RPMI7951 (cell line): ENCODE measurements around the gene LAMTOR1. TPM values are rescaled to one million over a fixed set of nuclear protein-coding genes. Genes with fewer than 3 reads are reported as not detected.

Experiments used
- total RNA-seq: library from RNA; depleted of rRNA; stranded (reverse); fragments of >200 nt; shearing (Covaris generic); gene quantifications from 2 replicates; pipeline ENCODE4 v1.2.3, GENCODE V29; 2014; rRNA removed

Gene LAMTOR1
- total RNA-seq, 1 experiment from 2014 or later, result 97.3 TPM

Other genes with a start within 250 kb of the LAMTOR1 start
- gene DEFB131B, start 224.8 kb downstream of the LAMTOR1 start, total RNA-seq, result not detected in 2 replicates
- 6.3 and 6.8 TPM in 2 replicates for gene XNDC1N, start 174.7 kb downstream of the LAMTOR1 start, total RNA-seq
- 22.4 and 27.2 TPM in 2 replicates for gene RNF121, start 174.3 kb downstream of the LAMTOR1 start, total RNA-seq
- 0.59 and 1.9 TPM in 2 replicates for gene IL18BP, start 104.4 kb downstream of the LAMTOR1 start, total RNA-seq
- 109 and 130 TPM in 2 replicates for gene NUMA1, start 22.8 kb downstream of the LAMTOR1 start, total RNA-seq
- 12.0 and 12.2 TPM in 2 replicates for gene LRRC51, start 22.4 kb downstream of the LAMTOR1 start, total RNA-seq
- gene TOMT, start 2.6 kb upstream of the LAMTOR1 start, total RNA-seq, result not detected in 2 replicates
- 67.8 and 78.1 TPM in 2 replicates for gene ANAPC15, start 9.4 kb upstream of the LAMTOR1 start, total RNA-seq
- gene FOLR3, start 32.4 kb upstream of the LAMTOR1 start, total RNA-seq, result not detected in 2 replicates
- gene FOLR1, start 88.8 kb upstream of the LAMTOR1 start, total RNA-seq, result 0.10 TPM in 1 of 2 replicates, not detected in the other
- gene FOLR2, start 113.5 kb upstream of the LAMTOR1 start, total RNA-seq, result not detected in 2 replicates
- gene INPPL1, start 121.5 kb upstream of the LAMTOR1 start, total RNA-seq, result 25.7 and 29.4 TPM in 2 replicates
- not detected in 2 replicates for gene PHOX2A, start 140.9 kb upstream of the LAMTOR1 start, total RNA-seq